HFF-Myc (cell line): ENCODE results near the gene ALDH1L1.

Experiments used
- DNase-seq: peaks from one replicate; pipeline ENCODE4 v3.0.0-alpha.2; 2011; ENCODE audit warnings: low read depth; ENCODE audit errors: extremely low read depth
- H3K4me3 ChIP-seq: replicated peaks from 2 replicates; pipeline ENCODE4 v1.5.1; 2011; ENCODE audit warnings: low read depth, mild to moderate bottlenecking, control low read depth, low read length
- TF ChIP-seq, protein P1 (sequence below): IDR thresholded peaks from 2 replicates; pipeline ENCODE4 v1.5.1; 2012; ENCODE audit warnings: mild to moderate bottlenecking, low read depth, low read length, control low read depth; ENCODE audit errors: missing control alignments

Gene ALDH1L1

DNA sequence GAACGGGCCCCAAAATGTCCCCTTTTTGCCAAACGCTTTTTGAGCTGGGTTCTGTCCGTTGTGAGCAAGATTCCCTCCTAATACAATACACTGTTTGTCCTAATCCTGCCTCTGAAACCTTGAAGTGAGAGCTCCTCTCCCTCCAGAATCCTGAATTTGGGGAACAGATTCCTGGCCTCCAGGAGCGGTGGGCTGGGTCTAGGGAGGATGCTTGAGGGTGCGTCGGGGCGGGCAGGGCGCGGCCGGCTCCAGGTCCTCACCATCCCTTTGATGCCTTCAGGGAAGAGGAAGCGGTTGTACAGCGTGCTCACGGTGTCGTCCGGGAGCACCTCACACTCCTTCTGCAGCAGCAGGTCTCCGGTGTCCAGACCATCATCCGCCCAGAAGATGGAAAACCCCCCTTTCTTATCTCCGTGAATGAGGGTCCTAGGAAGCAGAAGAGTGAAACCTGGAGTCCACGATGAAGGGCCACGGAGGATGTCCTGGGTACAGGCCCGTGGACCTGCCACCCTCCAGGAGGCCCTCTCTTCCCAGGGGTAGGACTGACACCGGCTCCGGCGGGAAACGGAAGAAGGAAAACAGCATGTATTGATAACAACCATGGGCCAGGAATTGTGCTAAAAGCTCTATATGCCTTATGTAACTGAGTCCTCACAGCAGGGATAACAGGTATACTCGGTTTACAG lies 23.2 kb downstream of the ALDH1L1 start:
- DNase-seq = no peak
- TF ChIP-seq, protein P1, sequence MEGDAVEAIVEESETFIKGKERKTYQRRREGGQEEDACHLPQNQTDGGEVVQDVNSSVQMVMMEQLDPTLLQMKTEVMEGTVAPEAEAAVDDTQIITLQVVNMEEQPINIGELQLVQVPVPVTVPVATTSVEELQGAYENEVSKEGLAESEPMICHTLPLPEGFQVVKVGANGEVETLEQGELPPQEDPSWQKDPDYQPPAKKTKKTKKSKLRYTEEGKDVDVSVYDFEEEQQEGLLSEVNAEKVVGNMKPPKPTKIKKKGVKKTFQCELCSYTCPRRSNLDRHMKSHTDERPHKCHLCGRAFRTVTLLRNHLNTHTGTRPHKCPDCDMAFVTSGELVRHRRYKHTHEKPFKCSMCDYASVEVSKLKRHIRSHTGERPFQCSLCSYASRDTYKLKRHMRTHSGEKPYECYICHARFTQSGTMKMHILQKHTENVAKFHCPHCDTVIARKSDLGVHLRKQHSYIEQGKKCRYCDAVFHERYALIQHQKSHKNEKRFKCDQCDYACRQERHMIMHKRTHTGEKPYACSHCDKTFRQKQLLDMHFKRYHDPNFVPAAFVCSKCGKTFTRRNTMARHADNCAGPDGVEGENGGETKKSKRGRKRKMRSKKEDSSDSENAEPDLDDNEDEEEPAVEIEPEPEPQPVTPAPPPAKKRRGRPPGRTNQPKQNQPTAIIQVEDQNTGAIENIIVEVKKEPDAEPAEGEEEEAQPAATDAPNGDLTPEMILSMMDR = no peak
- no peak overlapping the region for H3K4me3 ChIP-seq

DNA sequence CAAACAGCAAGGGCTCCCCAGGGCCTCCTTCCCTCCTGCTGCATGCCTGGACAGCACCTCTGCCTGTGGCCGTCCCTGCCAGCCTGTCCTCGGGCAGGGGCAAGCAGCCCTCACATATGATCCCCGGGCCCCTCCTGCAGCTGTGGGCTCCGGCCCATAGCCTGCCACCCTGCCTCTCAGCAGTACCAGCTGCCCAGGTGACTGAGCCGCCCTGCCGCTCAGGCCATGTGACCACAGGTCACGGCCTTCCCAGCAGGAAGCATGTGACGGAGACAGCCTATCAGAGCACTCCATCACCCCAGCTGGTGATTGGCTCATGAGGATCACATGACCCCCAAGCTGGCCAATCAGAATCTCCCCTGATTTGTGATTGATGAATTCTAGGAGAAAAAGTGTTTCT lies 23.9 kb downstream of the ALDH1L1 start:
- no peak overlapping the region for H3K4me3 ChIP-seq
- DNase-seq = no peak
- TF ChIP-seq, protein P1 = no peak

DNA sequence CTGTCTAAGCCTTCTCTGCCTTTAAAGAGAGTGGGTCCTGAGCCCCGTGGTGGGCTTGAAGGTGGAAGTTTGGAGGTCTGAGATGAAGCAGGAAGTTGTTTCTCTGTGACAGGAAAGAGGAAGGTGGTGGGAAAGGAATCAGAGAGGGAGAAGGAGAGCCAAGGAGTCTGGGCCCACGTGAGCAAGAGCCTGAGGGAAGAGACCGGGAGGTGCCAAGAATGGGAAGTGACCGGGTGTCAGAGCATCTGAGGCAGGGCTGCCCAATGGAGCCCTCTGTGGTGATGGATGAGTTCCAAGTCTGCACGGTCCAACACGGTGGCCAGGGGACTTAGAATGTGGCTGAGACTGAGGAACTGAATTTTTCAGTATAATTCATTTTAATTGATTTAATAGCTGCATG lies 24.6 kb downstream of the ALDH1L1 start:
- H3K4me3 ChIP-seq = no peak overlapping the region
- DNase-seq = no peak
- TF ChIP-seq, protein P1 = no peak

DNA sequence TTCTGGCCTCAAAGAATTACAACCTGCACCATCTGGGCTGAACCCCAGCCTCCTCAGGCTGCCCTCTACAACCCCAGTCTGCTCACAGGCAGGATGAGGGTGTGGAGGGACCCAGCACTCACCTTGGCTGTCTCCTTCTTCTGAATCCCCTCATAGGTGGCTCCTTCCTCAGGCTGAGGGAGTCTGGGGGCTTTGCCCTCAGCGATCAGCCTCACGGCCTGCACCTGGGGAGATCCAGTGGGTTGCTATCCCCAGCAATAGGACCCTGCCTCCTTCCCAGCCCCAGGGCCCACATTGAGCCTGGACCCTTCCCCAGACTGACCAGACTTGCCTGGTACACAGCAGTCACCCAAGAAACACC lies 25.1 kb downstream of the ALDH1L1 start:
- H3K4me3 ChIP-seq = no peak overlapping the region
- TF ChIP-seq, protein P1 = no peak
- no peak for DNase-seq

DNA sequence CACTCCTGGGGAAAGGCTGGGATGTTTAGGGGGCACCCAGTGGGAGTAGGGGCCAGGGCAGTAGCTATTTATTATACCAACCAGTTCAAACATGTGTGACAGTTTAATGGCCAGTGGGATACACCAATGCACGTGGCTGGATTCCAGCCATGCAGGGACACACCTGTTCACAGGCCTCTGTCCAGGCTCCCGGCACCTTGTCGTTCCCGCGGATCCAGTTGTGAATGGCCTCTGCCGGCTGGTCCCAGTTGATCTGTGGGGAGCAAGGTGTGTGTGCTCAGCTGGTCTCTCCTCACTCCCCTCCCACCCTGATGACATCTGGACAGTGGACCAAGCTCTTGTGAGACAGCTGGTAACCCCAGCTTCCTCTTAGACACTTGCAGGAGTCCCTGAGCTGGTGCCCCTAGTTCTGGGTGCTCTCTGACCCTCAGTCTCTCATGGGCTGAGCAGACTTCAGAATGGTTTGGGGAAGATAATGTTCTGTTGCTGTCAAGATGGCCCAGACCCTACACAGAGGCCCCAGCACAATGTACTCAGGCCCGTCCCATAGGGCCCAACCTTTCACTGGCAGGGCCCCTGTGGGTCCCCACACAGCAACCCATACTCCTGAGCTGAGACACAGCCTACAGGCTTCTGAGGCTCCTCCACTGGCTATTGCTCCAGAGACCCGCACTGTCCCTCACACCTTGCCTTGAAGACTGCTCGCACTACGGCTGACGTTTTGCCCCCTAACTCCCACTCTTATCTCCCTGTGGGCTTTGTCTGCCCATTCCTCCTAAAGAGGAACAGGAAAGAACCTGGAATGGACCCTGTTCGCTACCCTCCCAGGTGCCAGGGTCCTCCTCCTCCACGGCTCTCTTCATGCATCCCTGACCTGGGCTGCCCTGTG lies 25.8 kb downstream of the ALDH1L1 start:
- no peak for DNase-seq
- H3K4me3 ChIP-seq = no peak overlapping the region
- TF ChIP-seq, protein P1 = no peak

DNA sequence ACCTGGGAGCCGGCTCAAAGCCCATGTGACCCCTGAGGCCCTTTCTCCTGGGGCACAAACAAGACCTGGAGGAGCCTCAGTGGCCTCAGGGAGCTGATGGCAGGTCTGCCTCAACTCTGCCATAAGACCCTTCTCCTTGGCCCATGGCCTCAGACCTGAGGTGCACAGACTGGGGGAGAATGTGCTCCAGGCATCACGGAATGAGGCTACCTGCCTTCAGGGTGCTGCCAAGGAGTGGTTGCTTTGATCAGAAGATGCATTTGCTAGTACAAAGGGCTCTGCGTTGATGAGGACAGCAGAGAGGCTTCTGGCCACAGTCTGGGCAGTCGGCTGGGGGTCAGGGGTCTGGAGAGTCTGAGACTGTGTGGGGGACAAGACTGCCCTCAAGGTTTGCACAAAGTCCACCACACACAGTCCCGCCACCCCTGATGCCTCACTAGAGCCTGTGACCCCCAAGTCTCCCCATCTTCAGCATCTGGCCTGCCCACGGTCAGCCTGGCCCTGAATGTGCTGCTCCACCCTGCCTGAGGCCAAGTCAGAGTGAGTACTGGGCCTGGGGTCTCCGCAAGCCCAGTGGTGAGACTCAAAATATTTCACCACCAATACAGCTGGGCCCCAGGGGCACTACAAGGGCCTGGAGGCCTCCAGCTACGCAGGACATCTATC lies 26.6 kb downstream of the ALDH1L1 start:
- no peak overlapping the region for H3K4me3 ChIP-seq
- TF ChIP-seq, protein P1 = no peak
- DNase-seq = no peak
